Spleen (tissue), 11 donors: ENCODE measurements around the gene GNS. TPM values are rescaled to one million over a fixed set of nuclear protein-coding genes. Genes with fewer than 3 reads are reported as not detected.
"Not testable (repeated sequence)": the region's sequence is repeated elsewhere in the genome, so short reads cannot be mapped to it uniquely, and the experiment has no call there.

Source experiments
- DNase-seq: peaks from one replicate; pipeline ENCODE4 v3.0.0-alpha.2; 2020
- H3K27ac ChIP-seq, 8 donors: fragments of 200-600 bp; sonication (generic) in 7 of 8; 1 replicate in 4 of 8; 2 replicates in 4 of 8; pipeline versions ENCODE4 v1.5.0 to v1.8.0; 2016 to 2021; ENCODE audit warnings: inconsistent platforms in 4 of 8, mild to moderate bottlenecking in 4 of 8, moderate library complexity in 1 of 8
- H3K27me3 ChIP-seq, 7 donors: fragments of 200-600 bp; sonication (generic) in 6 of 7; replicated peaks in 1 of 7; 1 replicate in 4 of 7; 2 replicates in 3 of 7; pipeline versions ENCODE4 v1.5.0 to v1.8.0; 2016 to 2021; ENCODE audit warnings: inconsistent platforms in 3 of 7, mild to moderate bottlenecking in 1 of 7
- H3K36me3 ChIP-seq, 6 donors: fragments of 200-600 bp; sonication (generic) in 5 of 6; 1 replicate in 4 of 6; 2 replicates in 2 of 6; pipeline versions ENCODE4 v1.5.0 to v1.8.0; 2016 to 2021; ENCODE audit warnings: inconsistent platforms in 2 of 6
- H3K4me1 ChIP-seq, 6 donors: fragments of 200-600 bp; sonication (generic) in 5 of 6; 1 replicate in 3 of 6; 2 replicates in 3 of 6; pipeline versions ENCODE4 v1.5.0 to v1.8.0; 2016 to 2021; ENCODE audit warnings: inconsistent platforms in 3 of 6
- H3K4me3 ChIP-seq, 8 donors: fragments of 200-600 bp; sonication (generic) in 7 of 8; 1 replicate in 4 of 8; 2 replicates in 4 of 8; pipeline versions ENCODE4 v1.5.0 to v1.8.0; 2016 to 2021; ENCODE audit warnings: inconsistent platforms in 4 of 8, mild to moderate bottlenecking in 4 of 8, moderate library complexity in 2 of 8
- H3K9me3 ChIP-seq, 8 donors: fragments of 200-600 bp; sonication (generic) in 7 of 8; 1 replicate in 4 of 8; 2 replicates in 4 of 8; pipeline versions ENCODE4 v1.5.0 to v1.8.0; 2016 to 2021; ENCODE audit warnings: inconsistent platforms in 4 of 8
- POLR2A ChIP-seq, 3 donors: fragments of 450-650 bp; IDR thresholded peaks; one replicate each; pipeline ENCODE4 v1.5.1; 2017; ENCODE audit warnings: antibody characterized with exemption in 3 of 3, mild to moderate bottlenecking in 1 of 3
- POLR2AphosphoS5 ChIP-seq, 3 donors: sonication (generic); formaldehyde crosslinking; IDR thresholded peaks; one replicate each; pipeline ENCODE4 v1.5.1; 2017; ENCODE audit warnings: antibody characterized with exemption in 3 of 3
- WGBS, 5 donors: extraction: QIAGEN DNeasy Blood & Tissue Kit in 3 of 5; methylation state at CpG; one replicate each; pipeline versions ENCODE4 v1.1.5 to v1.1.7; 2013 to 2018; 5-methylcytosine and 5-hydroxymethylcytosine counted together
- intact Hi-C: fragments of 100-400 bp; cut with DNase I; formaldehyde crosslinking; loops from one replicate; pipeline ENCODE4 v1.15.0; 2023; ENCODE audit warnings: low total_unique reads
- polyA plus RNA-seq, 3 donors: library from polyadenylated mRNA; stranded (reverse); fragments of 200-250 nt; gene quantifications; one replicate each; pipeline ENCODE4 v1.2.1, GENCODE V29; 2013
- total RNA-seq, 7 donors: library from RNA; depleted of rRNA in 3 of 7; stranded (reverse); fragments of >200 nt in 3 of 7; fragmentation: NEBNext Ultra II Directional in 4 of 7; extraction: Animal tissue kit (Norgen Biotek cat#: 25700) in 4 of 7; gene quantifications; one replicate each; pipeline versions ENCODE4 v1.1.0 to v1.2.1, GENCODE V29; 2016 to 2021
- TF ChIP-seq, protein P1 (sequence below), 11 experiments: fragments of 200-600 bp in 7 of 11; fragments of 450-650 bp in 4 of 11; sonication (generic) in 4 of 11; IDR thresholded peaks in 8 of 11; conservative IDR thresholded peaks in 3 of 11; 1 replicate in 7 of 11; 2 replicates in 4 of 11; pipeline versions ENCODE4 v1.4.0 to v1.8.0; 2016 to 2021; ENCODE audit warnings: antibody characterized with exemption in 11 of 11, inconsistent platforms in 4 of 11, mild to moderate bottlenecking in 1 of 11
- donor health status: healthy with polysubstance abuse.
- donor health status: DM: no; HTN: no; CAD: no; lungs with moderate emphysema.
- donor health status: DM: no; HTN: no; CAD: no.
- donor health status: Bipolar disorder and iron deficiency.
- donor health status: healthy.
- donor health status: DM: no; HTN: no; CAD: no.
- donor health status: DM: yes; HTN: yes; CAD: no.

GNS gene
- total and polyA plus RNA-seq, 10 donors, result 8.3 to 154 (median 126) TPM

DNA sequence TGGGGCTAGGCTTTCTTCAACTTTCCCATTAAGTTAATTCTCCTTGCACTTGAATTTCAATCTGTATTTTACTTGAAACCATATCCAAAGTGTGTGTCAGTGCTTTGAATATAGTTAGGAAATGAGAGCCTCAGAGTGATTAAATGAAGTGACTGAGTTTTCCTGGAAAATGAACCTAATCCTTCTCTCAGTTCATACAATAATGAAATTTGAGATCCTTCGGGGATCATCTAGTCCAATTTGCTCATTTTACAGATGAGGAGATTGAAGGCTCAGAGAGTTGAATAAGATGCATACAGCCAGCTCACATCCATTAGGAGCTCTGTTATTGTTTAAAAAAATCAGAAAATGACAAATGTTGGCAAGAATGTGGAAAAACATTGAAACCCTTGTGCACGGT is 47.0 kb upstream of the GNS start:
- H3K36me3 ChIP-seq, result no peaks in the 10 kb centered on the region
- H3K4me3 ChIP-seq, result no peak overlapping the region
- no peak for DNase-seq
- H3K9me3 ChIP-seq, result no peaks in the 10 kb centered on the region
- H3K27me3 ChIP-seq, result peaks cover 0 to 4% (median 0%) of the 10 kb centered on the region in 7 donors
- intact Hi-C loops, result no loop called here
- peaks cover 0 to 9% (median 3%) of the 10 kb centered on the region in 6 donors for H3K4me1 ChIP-seq
- no peak overlapping the region for H3K27ac ChIP-seq
- WGBS, 5 donors, result 87 to 98% (median 94%) methylated on average over 2 of the region's 2 CpGs
- no peak for TF ChIP-seq POLR2A (IDR thresholded peaks at IDR 0.05)
- no peak for TF ChIP-seq POLR2AphosphoS5 (IDR thresholded peaks at IDR 0.05)
- TF ChIP-seq, protein P1, sequence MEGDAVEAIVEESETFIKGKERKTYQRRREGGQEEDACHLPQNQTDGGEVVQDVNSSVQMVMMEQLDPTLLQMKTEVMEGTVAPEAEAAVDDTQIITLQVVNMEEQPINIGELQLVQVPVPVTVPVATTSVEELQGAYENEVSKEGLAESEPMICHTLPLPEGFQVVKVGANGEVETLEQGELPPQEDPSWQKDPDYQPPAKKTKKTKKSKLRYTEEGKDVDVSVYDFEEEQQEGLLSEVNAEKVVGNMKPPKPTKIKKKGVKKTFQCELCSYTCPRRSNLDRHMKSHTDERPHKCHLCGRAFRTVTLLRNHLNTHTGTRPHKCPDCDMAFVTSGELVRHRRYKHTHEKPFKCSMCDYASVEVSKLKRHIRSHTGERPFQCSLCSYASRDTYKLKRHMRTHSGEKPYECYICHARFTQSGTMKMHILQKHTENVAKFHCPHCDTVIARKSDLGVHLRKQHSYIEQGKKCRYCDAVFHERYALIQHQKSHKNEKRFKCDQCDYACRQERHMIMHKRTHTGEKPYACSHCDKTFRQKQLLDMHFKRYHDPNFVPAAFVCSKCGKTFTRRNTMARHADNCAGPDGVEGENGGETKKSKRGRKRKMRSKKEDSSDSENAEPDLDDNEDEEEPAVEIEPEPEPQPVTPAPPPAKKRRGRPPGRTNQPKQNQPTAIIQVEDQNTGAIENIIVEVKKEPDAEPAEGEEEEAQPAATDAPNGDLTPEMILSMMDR (IDR thresholded peaks at IDR 0.05 in 8 of 11, conservative IDR thresholded peaks at IDR 0.05 in 3 of 11), result no peak

DNA sequence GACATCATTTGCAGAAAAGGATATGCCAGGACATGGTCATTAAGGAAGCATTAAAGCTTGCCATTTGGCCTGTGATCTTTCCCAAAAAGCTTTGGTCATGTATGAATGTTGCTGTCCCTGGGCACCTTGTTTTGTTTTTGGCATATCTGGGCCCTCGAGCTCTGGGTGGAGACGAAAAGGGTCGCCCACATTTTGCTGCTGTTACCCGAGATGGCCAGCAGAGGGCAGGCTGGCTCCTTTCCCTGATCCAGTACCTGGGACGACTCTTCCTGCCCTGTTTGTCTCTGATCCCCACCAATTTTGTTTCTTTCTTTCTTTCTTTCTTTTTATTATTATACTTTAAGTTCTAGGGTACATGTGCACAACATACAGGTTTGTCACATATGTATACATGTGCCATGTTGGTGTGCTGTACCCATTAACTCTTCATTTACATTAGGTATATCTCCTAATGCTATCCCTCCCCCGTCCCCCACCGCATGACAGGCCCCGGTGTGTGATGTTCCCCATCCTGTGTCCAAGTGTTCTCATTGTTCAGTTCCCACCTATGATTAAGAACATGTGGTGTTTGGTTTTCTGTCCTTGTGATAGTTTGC is 43.1 kb upstream of the GNS start:
- H3K27ac ChIP-seq, H3K36me3 ChIP-seq, H3K27me3 ChIP-seq, H3K9me3 ChIP-seq, H3K4me3 ChIP-seq, intact Hi-C loops: not testable (repeated sequence)
- H3K4me1 ChIP-seq, result peaks cover 0 to 15% (median 3%) of the 10 kb centered on the region in 6 donors
- DNase-seq, result peak; percentile 81
- peak in 1 of 3 donors; percentile 18 for TF ChIP-seq POLR2AphosphoS5 (IDR thresholded peaks at IDR 0.05)
- TF ChIP-seq, protein P1 (IDR thresholded peaks at IDR 0.05 in 8 of 11, conservative IDR thresholded peaks at IDR 0.05 in 3 of 11), result peak; percentile 58 to 88 (median 72)
- WGBS, 5 donors, result 32 to 37% (median 34%) methylated on average over 8 of the region's 8 CpGs

DNA sequence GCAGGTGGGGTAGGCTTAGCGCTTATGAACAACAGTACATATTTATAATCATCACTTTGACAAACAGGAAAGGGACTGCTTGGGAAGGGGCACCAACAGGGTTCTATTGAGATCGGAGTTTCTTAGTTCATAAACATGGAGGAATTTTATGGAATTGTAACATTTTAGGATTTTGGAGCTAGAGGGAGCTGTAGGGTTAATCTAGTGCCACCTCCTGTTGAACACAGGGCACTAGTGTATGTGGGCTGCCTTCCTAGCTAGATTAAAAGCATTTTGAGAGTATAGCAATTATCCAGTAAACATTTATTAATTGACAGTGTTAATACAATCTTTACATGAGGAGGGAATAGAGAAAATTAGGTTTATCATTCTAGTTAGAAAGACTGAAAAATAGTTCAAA is 42.2 kb upstream of the GNS start:
- peaks cover 0 to 16% (median 3%) of the 10 kb centered on the region in 6 donors for H3K4me1 ChIP-seq
- no peaks in the 10 kb centered on the region for H3K36me3 ChIP-seq
- H3K27ac ChIP-seq, result no peak overlapping the region
- no peak for DNase-seq
- peaks cover 0 to 4% (median 0%) of the 10 kb centered on the region in 7 donors for H3K27me3 ChIP-seq
- WGBS, 5 donors, result 70 to 81% (median 80%) methylated on average over 2 of the region's 2 CpGs
- intact Hi-C loops, result no loop called here
- no peak overlapping the region for H3K4me3 ChIP-seq
- TF ChIP-seq, protein P1 (IDR thresholded peaks at IDR 0.05 in 8 of 11, conservative IDR thresholded peaks at IDR 0.05 in 3 of 11), result no peak
- TF ChIP-seq POLR2AphosphoS5 (IDR thresholded peaks at IDR 0.05) (no peak), POLR2A (IDR thresholded peaks at IDR 0.05) (no peak)
- H3K9me3 ChIP-seq, result no peaks in the 10 kb centered on the region

DNA sequence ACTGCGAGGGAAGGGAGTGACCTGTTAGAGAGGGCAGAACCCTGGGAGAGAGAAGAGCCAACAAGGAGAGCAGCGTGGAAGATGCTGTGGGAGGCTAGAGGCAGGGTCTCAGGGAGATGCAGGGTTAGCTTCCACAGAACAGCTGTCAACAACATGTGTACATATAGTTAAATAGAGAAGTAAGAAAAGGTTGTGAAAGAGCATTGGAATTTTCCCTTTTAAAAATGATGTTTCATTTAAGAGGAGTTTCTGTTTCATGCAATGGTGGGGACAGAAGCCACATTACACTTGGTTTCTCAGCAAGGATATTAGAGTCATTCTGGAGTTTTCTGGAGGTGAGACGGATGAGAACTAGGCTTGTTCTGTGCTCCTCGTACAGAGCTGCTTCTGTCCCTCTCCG is 41.4 kb upstream of the GNS start:
- Histone ChIP-seq H3K4me1 (peaks cover 0 to 21% (median 3%) of the 10 kb centered on the region in 6 donors), H3K27ac (no peak overlapping the region), H3K9me3 (no peaks in the 10 kb centered on the region), H3K27me3 (peaks cover 0 to 4% (median 0%) of the 10 kb centered on the region in 7 donors), H3K4me3 (no peak overlapping the region), H3K36me3 (no peaks in the 10 kb centered on the region)
- no peak for DNase-seq
- 71 to 85% (median 79%) methylated on average over 5 of the region's 5 CpGs for WGBS, 5 donors
- intact Hi-C loops, result no loop called here
- TF ChIP-seq POLR2AphosphoS5 (IDR thresholded peaks at IDR 0.05), result no peak
- no peak for TF ChIP-seq POLR2A (IDR thresholded peaks at IDR 0.05)
- TF ChIP-seq, protein P1 (IDR thresholded peaks at IDR 0.05 in 8 of 11, conservative IDR thresholded peaks at IDR 0.05 in 3 of 11), result no peak
